Ishikawa (cell line): ENCODE data around the gene KIF12.

Experiments used
- CEBPB ChIP-seq: IDR thresholded peaks from 2 replicates; pipeline ENCODE4 v1.6.1; 2012
- CREB1 ChIP-seq: IDR thresholded peaks from 2 replicates; pipeline ENCODE4 v1.6.1; 2012; ENCODE audit warnings: low read depth
- EGR1 ChIP-seq: IDR thresholded peaks from 2 replicates; pipeline ENCODE4 v1.6.1; 2012
- EP300 ChIP-seq: IDR thresholded peaks from 2 replicates; pipeline ENCODE4 v1.6.1; 2012; ENCODE audit warnings: borderline replicate concordance
- FOXM1 ChIP-seq: IDR thresholded peaks from 2 replicates; pipeline ENCODE4 v1.6.1; 2012; ENCODE audit warnings: low read depth, borderline replicate concordance
- MAX ChIP-seq: IDR thresholded peaks from 2 replicates; pipeline ENCODE4 v1.6.1; 2012
- NFIC ChIP-seq: IDR thresholded peaks from 2 replicates; pipeline ENCODE4 v1.6.1; 2012
- RAD21 ChIP-seq: IDR thresholded peaks from 2 replicates; pipeline ENCODE4 v1.6.1; 2012; ENCODE audit warnings: low read depth
- REST ChIP-seq: IDR thresholded peaks from 2 replicates; pipeline ENCODE4 v1.6.1; 2012; ENCODE audit warnings: low read depth, mild to moderate bottlenecking
- TAF1 ChIP-seq: IDR thresholded peaks from 2 replicates; pipeline ENCODE4 v1.6.1; 2012; ENCODE audit warnings: low read depth, mild to moderate bottlenecking
- TCF12 ChIP-seq: IDR thresholded peaks from 2 replicates; pipeline ENCODE4 v1.6.1; 2012; ENCODE audit warnings: low read depth
- TEAD4 ChIP-seq: IDR thresholded peaks from 2 replicates; pipeline ENCODE4 v1.6.1; 2012
- USF1 ChIP-seq: IDR thresholded peaks from 2 replicates; pipeline ENCODE4 v1.6.1; 2012
- YY1 ChIP-seq: IDR thresholded peaks from 2 replicates; pipeline ENCODE4 v1.6.1; 2012; ENCODE audit warnings: low read depth
- ZBTB7A ChIP-seq: IDR thresholded peaks from 2 replicates; pipeline ENCODE4 v1.6.1; 2012; ENCODE audit warnings: low read depth

Gene KIF12

GRCh38 chr9:114070188-114071103 is 28.6 kb downstream of the KIF12 start:
- TF ChIP-seq YY1 (no peak), MAX (no peak), TAF1 (no peak)

GRCh38 chr9:114069476-114070187 is 29.5 kb downstream of the KIF12 start:
- TF ChIP-seq TEAD4 (no peak), CEBPB (no peak), NFIC (no peak), TAF1 (no peak)

GRCh38 chr9:114065304-114065703 is 33.8 kb downstream of the KIF12 start:
- TF ChIP-seq EP300 = no peak
- no peak for TF ChIP-seq MAX
- TF ChIP-seq NFIC = no peak
- TF ChIP-seq CEBPB = no peak
- TF ChIP-seq TAF1 = no peak
- no peak for TF ChIP-seq CREB1
- TF ChIP-seq YY1 = no peak
- no peak for TF ChIP-seq TEAD4
- TF ChIP-seq USF1 = no peak
- TF ChIP-seq RAD21 = no peak
- no peak for TF ChIP-seq REST
- TF ChIP-seq EGR1 = no peak
- no peak for TF ChIP-seq TCF12
- TF ChIP-seq FOXM1 = no peak
- no peak for TF ChIP-seq ZBTB7A

- TF ChIP-seq TEAD4 = no peak
Observed at GRCh38 chr9:114061830-114062474, 37.1 kb downstream of the KIF12 start.

- TF ChIP-seq USF1 = no peak
- TF ChIP-seq CREB1 = no peak
- TF ChIP-seq EP300 = no peak
Observed at GRCh38 chr9:114061292-114061691, 37.8 kb downstream of the KIF12 start.

GRCh38 chr9:114060711-114061110 is 38.4 kb downstream of the KIF12 start:
- TF ChIP-seq USF1 = no peak
- no peak for TF ChIP-seq RAD21
- TF ChIP-seq NFIC = no peak
- TF ChIP-seq ZBTB7A = no peak
- TF ChIP-seq YY1 = no peak
- TF ChIP-seq FOXM1 = no peak
- no peak for TF ChIP-seq EP300
- TF ChIP-seq EGR1 = no peak
- TF ChIP-seq TCF12 = no peak
- TF ChIP-seq TEAD4 = no peak

- TF ChIP-seq YY1 (no peak), RAD21 (no peak), TAF1 (no peak), TCF12 (no peak), REST (no peak), CREB1 (no peak), EP300 (no peak), ZBTB7A (no peak), TEAD4 (no peak), NFIC (no peak), CEBPB (no peak), USF1 (no peak), FOXM1 (no peak)
Observed at GRCh38 chr9:114060070-114060469, 39.0 kb downstream of the KIF12 start.
